ENCODE results near the gene TIMP2. TPM values are rescaled to one million over a fixed set of nuclear protein-coding genes. Genes with fewer than 3 reads are reported as not detected.

Gene TIMP2
- total and polyA plus RNA-seq, 2 experiments from 2014 or later, result 10.6 to 22.5 TPM

GRCh38 chr17:78804777-78805176, 120.4 kb downstream of the TIMP2 start (continued):
- no peak for TF ChIP-seq ETS1 (IDR thresholded peaks at IDR 0.05)

- Mint-ChIP-seq H3K36me3 (ENCODE audit: low read depth) (peaks cover 86% of the 10 kb centered on the region), H3K27ac (no peak overlapping the region), H3K4me1 (no peaks in the 10 kb centered on the region), H3K27me3 (ENCODE audit: insufficient read depth, low read depth, poor library complexity) (peaks cover 5% of the 10 kb centered on the region), H3K4me3 (no peak overlapping the region), H3K9me3 (no peaks in the 10 kb centered on the region; the same call in 2 of the 3 replicates)
- no peaks in the 10 kb centered on the region for H3K27me3 ChIP-seq (ENCODE audit: insufficient read depth)
- H3K4me3 ChIP-seq, result no peak overlapping the region
- peaks cover 36% of the 10 kb centered on the region for H3K36me3 ChIP-seq (ENCODE audit: insufficient read depth)
- ATAC-seq (no peak), DNase-seq (ENCODE audit: low spot score) (no peak)
- H3K27ac ChIP-seq (ENCODE audit: low read depth), result no peak overlapping the region
- no peaks in the 10 kb centered on the region for H3K79me2 ChIP-seq (replicated peaks; ENCODE audit: insufficient read depth)
- H4K20me1 ChIP-seq (replicated peaks; ENCODE audit: insufficient read depth), result peaks cover 16% of the 10 kb centered on the region
- H3K9me2 ChIP-seq (ENCODE audit: insufficient read depth), result no peaks in the 10 kb centered on the region
- H3F3A ChIP-seq (replicated peaks; ENCODE audit: low read depth), result no peaks in the 10 kb centered on the region
- no peak overlapping the region for H3K4me2 ChIP-seq
- H3K4me1 ChIP-seq (ENCODE audit: insufficient read depth), result no peaks in the 10 kb centered on the region
- no peak overlapping the region for H2AFZ ChIP-seq
- TF ChIP-seq CTCF (conservative IDR thresholded peaks at IDR 0.05; ENCODE audit: low read depth in 2 of 2), result no peak
- TF ChIP-seq NANOG (IDR thresholded peaks at IDR 0.05; ENCODE audit: borderline replicate concordance), result no peak
- no peak for TF ChIP-seq ZNF331 (CRISPR knock-in tag; IDR thresholded peaks at IDR 0.05; ENCODE audit: low read depth)
- no peak for TF ChIP-seq EZH2phosphoT487 (IDR thresholded peaks at IDR 0.05; ENCODE audit: unreplicated experiment)
- no peak for TF ChIP-seq POLR2AphosphoS5 (IDR thresholded peaks at IDR 0.05; ENCODE audit: low read depth)
- no peak for TF ChIP-seq EZH2 (IDR thresholded peaks at IDR 0.05; ENCODE audit: low read depth, unreplicated experiment)
- TF ChIP-seq, protein P1, sequence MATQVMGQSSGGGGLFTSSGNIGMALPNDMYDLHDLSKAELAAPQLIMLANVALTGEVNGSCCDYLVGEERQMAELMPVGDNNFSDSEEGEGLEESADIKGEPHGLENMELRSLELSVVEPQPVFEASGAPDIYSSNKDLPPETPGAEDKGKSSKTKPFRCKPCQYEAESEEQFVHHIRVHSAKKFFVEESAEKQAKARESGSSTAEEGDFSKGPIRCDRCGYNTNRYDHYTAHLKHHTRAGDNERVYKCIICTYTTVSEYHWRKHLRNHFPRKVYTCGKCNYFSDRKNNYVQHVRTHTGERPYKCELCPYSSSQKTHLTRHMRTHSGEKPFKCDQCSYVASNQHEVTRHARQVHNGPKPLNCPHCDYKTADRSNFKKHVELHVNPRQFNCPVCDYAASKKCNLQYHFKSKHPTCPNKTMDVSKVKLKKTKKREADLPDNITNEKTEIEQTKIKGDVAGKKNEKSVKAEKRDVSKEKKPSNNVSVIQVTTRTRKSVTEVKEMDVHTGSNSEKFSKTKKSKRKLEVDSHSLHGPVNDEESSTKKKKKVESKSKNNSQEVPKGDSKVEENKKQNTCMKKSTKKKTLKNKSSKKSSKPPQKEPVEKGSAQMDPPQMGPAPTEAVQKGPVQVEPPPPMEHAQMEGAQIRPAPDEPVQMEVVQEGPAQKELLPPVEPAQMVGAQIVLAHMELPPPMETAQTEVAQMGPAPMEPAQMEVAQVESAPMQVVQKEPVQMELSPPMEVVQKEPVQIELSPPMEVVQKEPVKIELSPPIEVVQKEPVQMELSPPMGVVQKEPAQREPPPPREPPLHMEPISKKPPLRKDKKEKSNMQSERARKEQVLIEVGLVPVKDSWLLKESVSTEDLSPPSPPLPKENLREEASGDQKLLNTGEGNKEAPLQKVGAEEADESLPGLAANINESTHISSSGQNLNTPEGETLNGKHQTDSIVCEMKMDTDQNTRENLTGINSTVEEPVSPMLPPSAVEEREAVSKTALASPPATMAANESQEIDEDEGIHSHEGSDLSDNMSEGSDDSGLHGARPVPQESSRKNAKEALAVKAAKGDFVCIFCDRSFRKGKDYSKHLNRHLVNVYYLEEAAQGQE (IDR thresholded peaks at IDR 0.05; ENCODE audit: unreplicated experiment), result no peak
- TF ChIP-seq ETS1 (IDR thresholded peaks at IDR 0.05), result no peak
- TF ChIP-seq JUNB (IDR thresholded peaks at IDR 0.05; ENCODE audit: unreplicated experiment), result no peak
- no peak for TF ChIP-seq ZNF114 (CRISPR knock-in tag; IDR thresholded peaks at IDR 0.05)
- TF ChIP-seq, protein P2, sequence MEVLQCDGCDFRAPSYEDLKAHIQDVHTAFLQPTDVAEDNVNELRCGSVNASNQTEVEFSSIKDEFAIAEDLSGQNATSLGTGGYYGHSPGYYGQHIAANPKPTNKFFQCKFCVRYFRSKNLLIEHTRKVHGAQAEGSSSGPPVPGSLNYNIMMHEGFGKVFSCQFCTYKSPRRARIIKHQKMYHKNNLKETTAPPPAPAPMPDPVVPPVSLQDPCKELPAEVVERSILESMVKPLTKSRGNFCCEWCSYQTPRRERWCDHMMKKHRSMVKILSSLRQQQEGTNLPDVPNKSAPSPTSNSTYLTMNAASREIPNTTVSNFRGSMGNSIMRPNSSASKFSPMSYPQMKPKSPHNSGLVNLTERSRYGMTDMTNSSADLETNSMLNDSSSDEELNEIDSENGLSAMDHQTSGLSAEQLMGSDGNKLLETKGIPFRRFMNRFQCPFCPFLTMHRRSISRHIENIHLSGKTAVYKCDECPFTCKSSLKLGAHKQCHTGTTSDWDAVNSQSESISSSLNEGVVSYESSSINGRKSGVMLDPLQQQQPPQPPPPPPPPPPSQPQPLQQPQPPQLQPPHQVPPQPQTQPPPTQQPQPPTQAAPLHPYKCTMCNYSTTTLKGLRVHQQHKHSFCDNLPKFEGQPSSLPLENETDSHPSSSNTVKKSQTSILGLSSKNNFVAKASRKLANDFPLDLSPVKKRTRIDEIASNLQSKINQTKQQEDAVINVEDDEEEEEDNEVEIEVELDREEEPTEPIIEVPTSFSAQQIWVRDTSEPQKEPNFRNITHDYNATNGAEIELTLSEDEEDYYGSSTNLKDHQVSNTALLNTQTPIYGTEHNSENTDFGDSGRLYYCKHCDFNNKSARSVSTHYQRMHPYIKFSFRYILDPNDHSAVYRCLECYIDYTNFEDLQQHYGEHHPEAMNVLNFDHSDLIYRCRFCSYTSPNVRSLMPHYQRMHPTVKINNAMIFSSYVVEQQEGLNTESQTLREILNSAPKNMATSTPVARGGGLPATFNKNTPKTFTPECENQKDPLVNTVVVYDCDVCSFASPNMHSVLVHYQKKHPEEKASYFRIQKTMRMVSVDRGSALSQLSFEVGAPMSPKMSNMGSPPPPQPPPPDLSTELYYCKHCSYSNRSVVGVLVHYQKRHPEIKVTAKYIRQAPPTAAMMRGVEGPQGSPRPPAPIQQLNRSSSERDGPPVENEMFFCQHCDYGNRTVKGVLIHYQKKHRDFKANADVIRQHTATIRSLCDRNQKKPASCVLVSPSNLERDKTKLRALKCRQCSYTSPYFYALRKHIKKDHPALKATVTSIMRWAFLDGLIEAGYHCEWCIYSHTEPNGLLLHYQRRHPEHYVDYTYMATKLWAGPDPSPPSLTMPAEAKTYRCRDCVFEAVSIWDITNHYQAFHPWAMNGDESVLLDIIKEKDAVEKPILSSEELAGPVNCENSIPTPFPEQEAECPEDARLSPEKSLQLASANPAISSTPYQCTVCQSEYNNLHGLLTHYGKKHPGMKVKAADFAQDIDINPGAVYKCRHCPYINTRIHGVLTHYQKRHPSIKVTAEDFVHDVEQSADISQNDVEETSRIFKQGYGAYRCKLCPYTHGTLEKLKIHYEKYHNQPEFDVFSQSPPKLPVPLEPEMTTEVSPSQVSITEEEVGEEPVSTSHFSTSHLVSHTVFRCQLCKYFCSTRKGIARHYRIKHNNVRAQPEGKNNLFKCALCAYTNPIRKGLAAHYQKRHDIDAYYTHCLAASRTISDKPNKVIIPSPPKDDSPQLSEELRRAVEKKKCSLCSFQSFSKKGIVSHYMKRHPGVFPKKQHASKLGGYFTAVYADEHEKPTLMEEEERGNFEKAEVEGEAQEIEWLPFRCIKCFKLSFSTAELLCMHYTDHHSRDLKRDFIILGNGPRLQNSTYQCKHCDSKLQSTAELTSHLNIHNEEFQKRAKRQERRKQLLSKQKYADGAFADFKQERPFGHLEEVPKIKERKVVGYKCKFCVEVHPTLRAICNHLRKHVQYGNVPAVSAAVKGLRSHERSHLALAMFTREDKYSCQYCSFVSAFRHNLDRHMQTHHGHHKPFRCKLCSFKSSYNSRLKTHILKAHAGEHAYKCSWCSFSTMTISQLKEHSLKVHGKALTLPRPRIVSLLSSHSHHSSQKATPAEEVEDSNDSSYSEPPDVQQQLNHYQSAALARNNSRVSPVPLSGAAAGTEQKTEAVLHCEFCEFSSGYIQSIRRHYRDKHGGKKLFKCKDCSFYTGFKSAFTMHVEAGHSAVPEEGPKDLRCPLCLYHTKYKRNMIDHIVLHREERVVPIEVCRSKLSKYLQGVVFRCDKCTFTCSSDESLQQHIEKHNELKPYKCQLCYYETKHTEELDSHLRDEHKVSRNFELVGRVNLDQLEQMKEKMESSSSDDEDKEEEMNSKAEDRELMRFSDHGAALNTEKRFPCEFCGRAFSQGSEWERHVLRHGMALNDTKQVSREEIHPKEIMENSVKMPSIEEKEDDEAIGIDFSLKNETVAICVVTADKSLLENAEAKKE (CRISPR knock-in tag; IDR thresholded peaks at IDR 0.05), result no peak
Observed at GRCh38 chr17:78803186-78803845, 121.9 kb downstream of the TIMP2 start.

Data from GM23338 (cell line).